ENCODE results near the gene RTN4IP1. TPM values are rescaled to one million over a fixed set of nuclear protein-coding genes. Genes with fewer than 3 reads are reported as not detected.

Gene RTN4IP1
- total RNA-seq, 1 experiment from 2014 or later: 7.3 TPM

DNA sequence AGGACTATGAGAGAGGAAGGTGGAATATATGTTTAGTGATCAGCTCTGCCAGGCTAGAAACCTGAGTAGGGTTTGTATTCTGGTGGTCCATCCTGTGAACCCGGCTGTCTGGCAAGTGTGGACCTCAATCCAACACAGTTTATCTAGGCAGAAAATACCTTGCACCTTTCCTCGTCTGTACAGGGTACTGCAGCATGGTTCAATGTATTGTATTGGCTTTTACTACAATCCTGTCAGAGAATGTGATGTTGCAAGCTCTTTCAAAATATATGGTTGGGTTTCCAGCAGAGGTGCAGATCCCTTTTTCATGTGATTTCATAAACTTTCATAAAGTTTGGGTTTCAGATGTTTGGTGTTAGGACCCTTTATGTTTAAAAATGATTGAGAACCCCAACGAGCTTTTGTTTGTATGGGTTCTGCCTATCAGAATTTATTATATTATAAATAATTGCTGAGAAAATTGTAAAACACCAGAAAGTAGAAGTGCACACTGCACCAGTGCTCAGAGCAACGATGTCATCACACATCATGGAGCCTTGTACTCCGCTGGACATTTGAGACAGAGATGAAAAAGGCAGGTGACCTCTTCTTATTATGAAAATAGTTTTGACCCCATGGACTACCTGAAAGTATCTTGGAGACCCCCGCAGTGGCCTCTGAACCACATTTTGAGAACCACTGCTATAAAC lies 106.6 kb downstream of the RTN4IP1 start:
- Histone ChIP-seq H3K4me1 (ENCODE audit: insufficient read depth, low read length) (peaks cover 50% of the 10 kb centered on the region), H3K36me3 (ENCODE audit: low read depth, low read length) (0 out of 2 replicates have a peak, but pooled peaks cover 6% of the 10 kb centered on the region), H3K9me2 (replicated peaks; ENCODE audit: low read length) (no peaks in the 10 kb centered on the region), H3K79me2 (ENCODE audit: low read length) (peaks cover 74% of the 10 kb centered on the region), H3K27me3 (ENCODE audit: low read length) (no peaks in the 10 kb centered on the region), H2AFZ (ENCODE audit: low read length) (no peak overlapping the region), H3K4me2 (ENCODE audit: low read length) (no peak overlapping the region; the same call in 1 of the 2 replicates), H3K27ac (ENCODE audit: low read length) (no peak overlapping the region), H4K20me1 (ENCODE audit: low read length) (no peaks in the 10 kb centered on the region), H3F3A (ENCODE audit: low read length, unreplicated experiment) (peaks cover 6% of the 10 kb centered on the region), H3K4me3 (ENCODE audit: low read length) (no peak overlapping the region), H3K9me3 (ENCODE audit: low read length) (no peaks in the 10 kb centered on the region), H3K9ac (ENCODE audit: low read length) (no peak overlapping the region)
- ChIA-PET POLR2A (ENCODE audit: unreplicated experiment) (no interaction called here), CTCF (no interaction called here)
- no peak for TF ChIP-seq EZH2 (IDR thresholded peaks at IDR 0.05; ENCODE audit: low read length, unreplicated experiment)
- TF ChIP-seq, protein P1, sequence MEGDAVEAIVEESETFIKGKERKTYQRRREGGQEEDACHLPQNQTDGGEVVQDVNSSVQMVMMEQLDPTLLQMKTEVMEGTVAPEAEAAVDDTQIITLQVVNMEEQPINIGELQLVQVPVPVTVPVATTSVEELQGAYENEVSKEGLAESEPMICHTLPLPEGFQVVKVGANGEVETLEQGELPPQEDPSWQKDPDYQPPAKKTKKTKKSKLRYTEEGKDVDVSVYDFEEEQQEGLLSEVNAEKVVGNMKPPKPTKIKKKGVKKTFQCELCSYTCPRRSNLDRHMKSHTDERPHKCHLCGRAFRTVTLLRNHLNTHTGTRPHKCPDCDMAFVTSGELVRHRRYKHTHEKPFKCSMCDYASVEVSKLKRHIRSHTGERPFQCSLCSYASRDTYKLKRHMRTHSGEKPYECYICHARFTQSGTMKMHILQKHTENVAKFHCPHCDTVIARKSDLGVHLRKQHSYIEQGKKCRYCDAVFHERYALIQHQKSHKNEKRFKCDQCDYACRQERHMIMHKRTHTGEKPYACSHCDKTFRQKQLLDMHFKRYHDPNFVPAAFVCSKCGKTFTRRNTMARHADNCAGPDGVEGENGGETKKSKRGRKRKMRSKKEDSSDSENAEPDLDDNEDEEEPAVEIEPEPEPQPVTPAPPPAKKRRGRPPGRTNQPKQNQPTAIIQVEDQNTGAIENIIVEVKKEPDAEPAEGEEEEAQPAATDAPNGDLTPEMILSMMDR (conservative IDR thresholded peaks at IDR 0.05; ENCODE audit: low read depth, low read length): no peak
- no peak for TF ChIP-seq EZH2phosphoT487 (IDR thresholded peaks at IDR 0.05; ENCODE audit: borderline replicate concordance, low read length)
- no TSS peak for BruUV-seq (replicated peaks)
- ATAC-seq: no peak
- DNase-seq: no peak
- intact Hi-C loops (cut with micrococcal nuclease): no loop called here

Other genes with a start within 250 kb of the RTN4IP1 start
- gene QRSL1, start 80 bp upstream of the RTN4IP1 start, total RNA-seq (2014; rRNA removed): 10.0 and 10.6 TPM in 2 replicates

Data from PC-3 (cell line).